ENCODE data around the gene DYNC2LI1.

Gene DYNC2LI1

DNA sequence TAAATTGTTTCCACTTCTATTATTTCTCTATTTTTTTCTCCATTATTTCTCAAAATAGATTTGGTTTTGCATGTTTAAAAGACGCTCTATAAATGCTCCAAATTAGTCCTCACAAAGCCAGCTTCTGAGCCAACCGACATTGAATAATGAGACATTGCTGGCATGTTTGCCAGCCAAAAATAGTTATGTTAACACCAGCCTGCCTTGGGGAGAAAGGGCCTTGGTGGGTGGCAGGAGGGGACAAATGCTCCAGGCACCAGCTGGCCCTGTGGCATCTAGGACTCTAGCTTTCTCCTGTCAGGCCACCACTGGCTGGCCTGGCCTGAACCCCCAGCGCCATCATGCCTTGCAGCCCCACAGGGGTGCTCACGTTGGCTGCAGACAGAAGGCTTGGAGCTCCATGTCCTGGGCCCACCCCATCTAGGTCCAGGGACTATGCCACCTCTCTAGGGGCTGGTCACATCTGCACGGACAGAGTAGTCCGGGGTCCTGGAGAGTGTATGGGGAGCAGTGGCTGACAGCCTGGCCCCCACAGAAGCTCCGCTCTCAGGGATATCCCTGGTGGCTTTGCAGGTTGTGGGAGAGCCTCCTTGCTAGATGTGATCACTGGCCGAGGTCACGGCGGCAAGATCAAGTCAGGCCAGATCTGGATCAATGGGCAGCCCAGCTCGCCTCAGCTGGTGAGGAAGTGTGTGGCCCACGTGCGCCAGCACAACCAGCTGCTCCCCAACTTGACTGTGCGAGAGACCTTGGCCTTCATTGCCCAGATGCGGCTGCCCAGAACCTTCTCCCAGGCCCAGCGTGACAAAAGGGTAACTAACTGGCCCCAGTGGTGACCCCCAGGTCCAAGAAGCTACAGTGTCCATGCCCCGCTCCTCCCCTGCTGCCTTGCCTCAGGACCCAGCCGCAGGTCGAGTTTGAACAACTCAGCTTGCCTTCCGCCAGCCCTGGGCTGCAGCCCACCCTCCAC lies 77.5 kb downstream of the DYNC2LI1 start:
- DNase-seq = no peak

DNA sequence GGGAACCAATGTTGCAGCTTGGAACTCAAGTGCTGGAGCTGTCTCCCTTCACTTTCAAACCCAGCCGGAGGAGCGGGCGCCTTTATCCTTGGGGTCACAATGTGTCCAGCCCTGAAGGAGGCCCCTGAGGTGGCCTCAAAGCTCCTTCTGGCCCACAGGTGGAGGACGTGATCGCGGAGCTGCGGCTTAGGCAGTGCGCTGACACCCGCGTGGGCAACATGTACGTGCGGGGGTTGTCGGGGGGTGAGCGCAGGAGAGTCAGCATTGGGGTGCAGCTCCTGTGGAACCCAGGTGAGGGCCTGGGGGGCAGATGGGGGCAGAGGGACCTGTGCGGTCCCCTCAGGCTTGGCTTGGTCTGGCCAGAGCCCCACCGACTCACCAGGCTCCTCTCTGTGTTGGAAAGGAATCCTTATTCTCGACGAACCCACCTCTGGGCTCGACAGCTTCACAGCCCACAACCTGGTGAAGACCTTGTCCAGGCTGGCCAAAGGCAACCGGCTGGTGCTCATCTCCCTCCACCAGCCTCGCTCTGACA lies 78.4 kb downstream of the DYNC2LI1 start:
- DNase-seq = no peak

DNA sequence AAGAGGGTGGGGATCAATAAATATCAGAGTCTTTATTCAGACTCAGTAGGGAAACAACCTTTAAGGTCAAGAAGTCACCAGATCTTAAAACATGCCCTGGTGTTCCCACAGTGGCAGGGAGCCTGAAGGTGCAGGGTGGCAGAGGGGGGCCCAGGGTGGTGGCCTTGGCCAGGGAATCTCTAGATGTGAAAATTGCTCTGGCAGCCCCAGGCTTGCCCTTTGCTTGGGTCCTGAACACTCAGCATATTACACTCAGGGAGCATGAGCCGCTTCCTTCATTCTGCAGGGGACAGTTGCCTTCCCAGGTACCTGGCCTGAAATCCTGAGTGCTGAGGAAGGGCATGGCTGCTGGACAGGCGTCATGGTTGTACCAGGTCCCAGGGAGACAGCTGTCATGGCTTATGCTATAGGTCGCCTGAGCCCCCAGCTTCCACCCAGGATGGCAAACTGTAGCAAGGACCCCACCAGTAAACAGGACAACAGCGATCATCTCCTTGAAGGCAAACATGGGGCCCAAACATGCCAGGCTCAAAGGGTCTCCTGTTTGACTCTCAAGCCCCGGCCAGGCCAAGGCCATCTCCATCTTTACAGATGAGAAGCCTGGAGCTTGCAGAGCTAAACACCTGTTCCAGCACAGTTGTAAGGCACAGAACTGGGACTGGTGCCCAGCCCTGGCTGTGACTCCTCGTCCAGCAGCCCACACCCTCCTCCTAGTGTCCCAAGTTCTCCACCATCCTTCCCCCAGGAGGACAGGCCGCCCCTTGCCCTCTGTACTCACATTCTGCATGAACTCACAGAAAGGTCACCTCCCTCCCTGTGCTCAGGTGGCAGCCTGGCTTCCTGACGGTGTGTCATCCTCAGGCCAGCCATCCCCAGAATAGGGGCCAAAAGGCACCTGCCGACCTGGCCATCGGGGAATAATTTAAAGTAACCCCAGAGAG lies 79.6 kb downstream of the DYNC2LI1 start:
- no peak for DNase-seq

DNA sequence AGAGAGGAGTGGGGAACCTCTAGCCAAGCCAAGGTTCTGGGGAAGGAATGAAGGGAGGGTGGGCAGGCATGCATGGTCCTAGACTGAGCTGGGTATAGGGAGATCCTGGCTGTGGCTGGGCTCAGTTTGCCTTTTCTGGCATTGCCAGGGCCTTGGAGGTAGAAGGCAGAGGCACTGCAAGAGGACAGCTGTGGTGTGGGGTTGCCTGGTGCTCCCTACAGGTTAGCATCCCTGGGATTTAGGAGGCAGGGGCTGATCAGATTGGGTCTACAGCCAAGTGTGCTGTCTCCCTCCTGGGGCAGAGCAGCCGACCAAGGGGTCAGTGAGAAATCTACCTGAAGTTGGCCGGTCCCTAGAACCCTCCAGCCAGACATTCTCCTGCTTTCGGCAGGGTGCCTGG lies 80.8 kb downstream of the DYNC2LI1 start:
- no peak for DNase-seq

DNA sequence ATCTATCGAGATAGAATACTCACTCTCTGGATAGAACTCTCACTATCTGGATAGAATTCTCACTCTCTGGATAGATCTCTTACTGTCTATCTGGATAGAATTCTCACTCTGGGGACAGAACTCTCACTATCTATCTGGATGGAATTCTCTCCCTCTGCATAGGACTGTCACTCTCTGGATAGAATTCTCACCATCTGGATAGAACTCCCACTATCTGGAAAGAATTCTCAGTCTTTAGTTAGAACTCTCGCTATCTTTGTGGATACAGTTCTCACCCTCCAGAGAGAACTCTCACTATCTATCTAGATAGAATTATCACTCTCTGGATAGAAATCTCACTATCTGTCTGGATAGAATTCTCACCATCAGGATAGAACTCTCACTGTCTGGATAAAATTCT lies 81.5 kb downstream of the DYNC2LI1 start:
- no peak for DNase-seq
